Suprapubic skin (tissue), 4 donors: ENCODE measurements around the gene TNS1.

Source experiments
- POLR2A ChIP-seq, 2 donors: fragments of 450-650 bp; IDR thresholded peaks; one replicate each; pipeline ENCODE4 v1.6.1; 2017; ENCODE audit warnings: antibody characterized with exemption in 2 of 2, mild to moderate bottlenecking in 2 of 2, moderate library complexity in 2 of 2
- POLR2AphosphoS5 ChIP-seq, 3 donors: sonication (generic); formaldehyde crosslinking; IDR thresholded peaks; one replicate each; pipeline ENCODE4 v1.6.1; 2017; ENCODE audit warnings: antibody characterized with exemption in 3 of 3

- TF ChIP-seq POLR2A (IDR thresholded peaks at IDR 0.05) (no peak), POLR2AphosphoS5 (IDR thresholded peaks at IDR 0.05) (no peak)
Observed at GRCh38 chr2:217935235-217935879, 67.4 kb downstream of the TNS1 start.
